ENCODE measurements around the gene TBC1D10B.

The TBC1D10B gene

GRCh38 chr16:30374538-30374937 is 4.2 kb upstream of the TBC1D10B start, which contains the start of gene MYL11:
TSS of gene MYL11 (plus strand) at chr16:30374802. CDS start at chr16:30374858, 56 bp downstream.
- no peak for DNase-seq (ENCODE audit: low read depth in 2 of 2, low spot score in 1 of 2)

DNA sequence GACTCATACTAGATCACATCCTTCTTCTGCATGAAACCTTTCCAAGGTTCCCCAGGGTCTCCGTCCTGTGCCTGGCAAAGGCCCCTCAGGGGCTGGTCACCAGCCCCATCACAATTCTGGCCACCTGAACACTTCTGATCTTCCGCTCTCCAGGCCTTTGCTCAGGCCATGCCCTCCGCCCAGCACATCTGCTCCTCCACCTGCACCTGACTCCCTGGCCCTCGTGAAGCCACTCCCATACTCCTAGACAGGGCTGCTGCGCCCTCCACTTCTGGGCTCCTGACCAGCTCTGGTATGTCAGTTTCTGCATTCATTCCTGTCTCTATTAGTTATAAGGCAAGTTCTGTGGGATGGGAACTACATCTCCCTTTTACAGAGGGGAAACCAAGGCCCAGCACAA is 2.4 kb upstream of the TBC1D10B start:
- DNase-seq (ENCODE audit: low read depth in 2 of 2, low spot score in 1 of 2), result no peak

DNA sequence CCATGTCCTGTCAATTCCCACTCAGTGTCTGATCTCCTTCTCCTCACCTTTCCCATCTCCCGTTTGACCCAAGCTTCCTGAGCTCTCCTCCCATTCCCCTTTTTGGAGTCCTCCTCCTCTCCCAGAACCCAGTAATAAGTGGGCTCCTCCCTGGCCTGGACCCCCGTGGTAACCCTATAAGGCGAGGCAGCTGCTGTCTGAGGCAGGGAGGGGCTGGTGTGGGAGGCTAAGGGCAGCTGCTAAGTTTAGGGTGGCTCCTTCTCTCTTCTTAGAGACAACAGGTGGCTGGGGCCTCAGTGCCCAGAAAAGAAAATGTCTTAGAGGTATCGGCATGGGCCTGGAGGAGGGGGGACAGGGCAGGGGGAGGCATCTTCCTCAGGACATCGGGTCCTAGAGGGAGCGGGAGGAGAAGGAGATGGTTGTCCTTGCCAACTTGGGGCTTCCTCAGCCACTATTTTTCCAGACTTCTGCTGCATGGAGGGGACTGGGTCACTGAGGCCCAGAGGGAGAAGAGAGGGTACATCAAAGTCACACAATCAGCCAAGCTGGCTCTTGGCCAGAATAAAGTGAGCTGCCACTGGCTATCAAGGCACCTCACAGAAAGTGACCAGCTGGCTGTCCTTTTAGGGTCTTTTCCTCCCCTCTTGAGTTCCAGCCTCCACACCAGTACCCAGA is 1.9 kb upstream of the TBC1D10B start:
- no peak for DNase-seq (ENCODE audit: low read depth in 2 of 2, low spot score in 1 of 2)

- DNase-seq (ENCODE audit: low read depth in 2 of 2, low spot score in 1 of 2), result no peak
Observed at GRCh38 chr16:30371248-30371816, 1.0 kb upstream of the TBC1D10B start.

GRCh38 chr16:30369938-30370455 is 297 bp downstream of the TBC1D10B start:
- DNase-seq (ENCODE audit: low read depth in 2 of 2, low spot score in 1 of 2), result no peak

DNA sequence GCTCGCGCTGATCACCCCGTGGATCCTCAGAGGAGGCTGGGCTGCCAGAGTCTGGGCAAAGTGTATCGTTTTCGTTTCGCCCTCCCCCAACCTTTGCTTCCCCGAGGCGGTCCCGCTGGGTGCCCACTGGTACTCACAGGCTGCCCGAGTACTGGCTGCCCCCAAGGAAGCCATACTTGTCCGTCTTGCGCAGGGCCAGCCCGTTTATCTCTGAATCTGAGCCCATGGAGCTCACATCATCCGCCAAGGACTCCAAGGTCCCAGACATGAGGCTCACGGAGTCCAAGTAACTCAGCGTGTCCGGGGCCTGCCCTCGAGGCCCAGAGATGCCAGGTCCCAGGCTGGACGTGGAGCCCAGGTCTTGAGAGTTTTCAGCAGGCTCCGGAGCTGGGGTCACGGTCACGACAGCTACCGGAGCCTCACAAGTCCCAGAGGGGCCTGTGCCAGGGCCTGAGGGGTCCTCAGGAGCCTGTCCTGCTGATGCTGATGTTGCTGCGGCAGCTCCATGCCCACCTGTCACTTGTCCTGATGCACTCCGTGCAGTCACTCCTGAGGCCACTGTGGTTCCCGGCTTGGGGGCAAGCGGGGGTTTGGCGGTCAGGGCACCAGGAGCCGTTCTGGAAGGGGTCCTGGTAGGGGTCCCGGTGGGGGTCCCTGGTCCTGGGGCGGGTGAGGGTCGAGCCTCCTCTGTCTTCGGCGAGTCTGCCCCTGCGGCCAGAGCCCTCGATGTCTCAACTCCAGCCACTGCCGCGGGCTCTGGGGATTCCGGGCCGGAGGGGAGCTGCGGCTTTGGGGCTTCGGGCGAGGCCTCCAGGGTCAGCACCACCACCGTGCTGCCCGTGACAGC is 980 bp downstream of the TBC1D10B start:
- no peak for DNase-seq (ENCODE audit: low read depth in 2 of 2, low spot score in 1 of 2)

GRCh38 chr16:30368792-30369090 is 1.6 kb downstream of the TBC1D10B start:
- DNase-seq (ENCODE audit: low read depth in 2 of 2, low spot score in 1 of 2), result no peak

DNA sequence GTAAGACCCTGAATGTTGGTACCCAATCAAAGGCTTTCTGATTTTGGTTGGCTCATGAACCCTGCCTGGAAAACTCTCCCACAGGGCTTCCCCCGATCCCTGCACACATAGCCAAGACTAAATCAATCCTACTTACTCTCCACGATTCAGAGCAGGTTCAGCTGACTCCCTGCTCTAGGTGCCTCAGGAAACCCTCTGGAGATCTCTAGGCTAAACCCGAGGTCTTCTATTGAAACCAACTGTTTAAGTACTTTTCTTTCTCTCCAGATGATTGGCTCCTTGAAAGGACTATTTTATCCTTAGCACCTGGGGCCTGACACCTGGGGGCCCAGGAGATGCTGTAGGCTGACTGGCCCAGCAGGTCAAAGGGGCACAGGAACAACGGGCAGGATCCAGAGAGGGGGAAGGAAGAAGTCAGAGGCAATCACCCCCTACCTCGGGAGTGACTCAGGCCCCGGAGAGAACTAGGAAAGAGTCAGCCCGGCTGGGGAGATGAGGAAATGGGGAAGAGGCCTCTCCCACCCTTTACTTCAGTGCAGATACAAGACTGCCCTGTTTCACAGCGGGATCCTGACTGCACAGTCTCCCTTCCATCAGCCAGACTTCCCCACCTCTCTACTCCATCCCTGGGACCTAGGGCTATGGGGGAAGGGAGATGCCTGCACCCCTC is 2.0 kb downstream of the TBC1D10B start:
- no peak for DNase-seq (ENCODE audit: low read depth in 2 of 2, low spot score in 1 of 2)

DNA sequence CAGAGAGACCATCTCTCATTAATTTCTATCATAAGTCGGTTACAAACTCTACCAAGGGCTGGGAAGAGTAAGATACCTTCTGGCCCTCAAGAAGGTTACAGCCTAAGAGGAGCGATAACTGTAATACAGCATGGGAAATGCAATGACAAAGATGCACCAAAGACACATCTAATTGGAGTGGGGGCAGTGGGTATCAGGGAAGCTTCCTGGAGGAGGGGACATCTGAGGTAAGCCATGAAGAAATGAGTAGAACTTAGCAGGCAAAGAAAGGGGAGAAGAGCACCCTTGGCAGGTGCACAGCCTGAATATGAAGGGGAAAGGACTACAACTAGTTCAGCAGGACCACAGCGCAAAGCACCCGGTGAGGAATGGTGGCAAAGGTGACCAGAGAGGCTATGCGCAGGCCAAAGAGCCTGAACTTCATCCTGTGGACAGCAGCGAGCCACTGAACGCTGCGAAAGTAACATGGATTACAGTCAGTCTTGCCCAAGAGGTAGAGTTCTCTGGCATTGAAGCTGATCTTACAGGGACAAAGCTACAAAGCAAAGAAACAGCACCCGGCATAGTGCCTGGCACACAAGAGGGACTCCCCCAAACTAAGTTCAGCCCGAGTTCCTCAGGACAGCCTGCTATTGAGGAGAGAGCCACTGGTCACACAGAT is 2.8 kb downstream of the TBC1D10B start:
- DNase-seq (ENCODE audit: low read depth in 2 of 2, low spot score in 1 of 2), result no peak

DNA sequence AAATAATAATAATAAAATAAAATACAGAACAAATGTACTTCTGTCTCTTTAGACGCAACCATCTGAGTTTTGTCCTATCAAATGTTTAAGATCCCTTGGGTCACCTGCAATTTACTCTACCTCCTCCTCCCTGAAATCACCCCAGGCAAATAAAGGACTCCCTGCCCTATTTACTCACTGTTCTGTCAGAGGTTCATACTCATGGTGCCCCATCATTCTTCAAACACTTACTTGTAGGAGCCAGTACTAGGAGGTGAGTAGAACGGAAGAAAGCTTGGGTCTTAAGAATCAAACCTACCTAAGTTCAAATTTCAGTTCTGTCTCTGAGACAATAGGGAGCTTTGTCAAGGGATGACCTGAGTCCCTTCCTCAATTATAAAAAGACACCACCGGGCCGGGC is 3.8 kb downstream of the TBC1D10B start:
- no peak for DNase-seq (ENCODE audit: low read depth in 2 of 2, low spot score in 1 of 2)

GRCh38 chr16:30365200-30365599 is 5.1 kb downstream of the TBC1D10B start:
- DNase-seq (ENCODE audit: low read depth in 2 of 2, low spot score in 1 of 2), result no peak

GRCh38 chr16:30361180-30361579 is 9.1 kb downstream of the TBC1D10B start:
- no peak for DNase-seq (ENCODE audit: low read depth in 2 of 2, low spot score in 1 of 2)

GRCh38 chr16:30359871-30360170 is 10.5 kb downstream of the TBC1D10B start:
- DNase-seq (ENCODE audit: low read depth in 2 of 2, low spot score in 1 of 2), result no peak

DNA sequence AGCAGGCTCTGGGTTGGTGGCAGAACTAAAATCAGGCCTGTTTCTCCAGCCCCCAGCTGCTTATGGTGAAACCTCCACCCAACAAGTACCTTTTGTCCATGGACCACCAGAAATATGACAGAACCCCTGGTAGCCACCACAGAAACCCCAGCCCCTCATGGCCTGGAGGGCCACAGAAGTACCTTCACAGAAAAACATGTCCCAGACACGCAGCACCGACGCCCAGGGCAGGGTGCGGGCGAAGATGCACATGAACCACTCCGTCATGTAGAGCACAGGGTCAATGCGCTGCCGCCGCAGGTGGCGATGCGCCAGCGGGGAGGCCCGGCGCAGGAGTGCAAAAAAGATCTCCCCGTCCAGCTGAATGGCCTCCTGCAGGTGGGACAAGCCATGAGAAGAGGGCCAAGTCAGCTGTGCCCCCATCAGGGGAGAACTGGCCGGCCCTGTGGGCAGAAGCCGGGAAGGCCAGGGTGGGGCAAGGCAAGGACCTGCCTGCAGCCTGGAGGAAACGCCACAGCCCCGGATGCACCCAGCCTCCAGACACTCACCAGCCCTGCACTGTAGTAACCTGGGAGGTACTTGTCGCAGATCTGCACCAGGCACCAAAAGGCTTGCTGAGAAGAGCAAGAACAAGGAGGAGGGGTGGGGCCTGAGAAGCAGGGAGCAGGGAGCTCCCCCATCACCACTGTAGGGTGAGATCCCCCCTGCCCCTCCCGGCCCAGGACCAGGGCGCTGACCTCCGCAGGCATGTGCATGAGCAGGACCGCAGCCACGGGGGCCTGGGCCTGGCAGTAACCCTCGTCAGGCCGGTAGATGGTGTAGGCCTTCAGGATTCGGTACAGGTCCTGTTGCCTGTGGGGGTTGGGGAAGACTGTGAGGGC is 11.1 kb downstream of the TBC1D10B start:
- DNase-seq (ENCODE audit: low read depth in 2 of 2, low spot score in 1 of 2), result no peak

DNA sequence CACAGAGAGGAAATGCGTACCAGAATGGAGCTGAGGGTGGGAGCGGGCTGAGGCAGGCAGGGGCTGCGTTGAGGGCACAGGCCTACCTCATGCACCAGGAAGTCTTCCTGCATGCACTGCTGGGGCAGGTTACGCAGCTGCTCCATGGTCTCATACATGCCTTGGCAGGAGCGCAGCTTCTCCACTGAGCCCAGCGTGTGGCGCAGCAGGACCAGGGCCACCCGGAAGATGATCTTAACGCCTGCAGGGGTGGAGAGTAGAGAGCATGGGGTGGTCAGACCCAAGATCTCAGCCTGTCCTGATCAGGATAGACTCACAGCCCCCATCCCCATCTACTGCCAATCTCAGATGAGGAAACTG is 11.7 kb downstream of the TBC1D10B start:
- no peak for DNase-seq (ENCODE audit: low read depth in 2 of 2, low spot score in 1 of 2)

DNA sequence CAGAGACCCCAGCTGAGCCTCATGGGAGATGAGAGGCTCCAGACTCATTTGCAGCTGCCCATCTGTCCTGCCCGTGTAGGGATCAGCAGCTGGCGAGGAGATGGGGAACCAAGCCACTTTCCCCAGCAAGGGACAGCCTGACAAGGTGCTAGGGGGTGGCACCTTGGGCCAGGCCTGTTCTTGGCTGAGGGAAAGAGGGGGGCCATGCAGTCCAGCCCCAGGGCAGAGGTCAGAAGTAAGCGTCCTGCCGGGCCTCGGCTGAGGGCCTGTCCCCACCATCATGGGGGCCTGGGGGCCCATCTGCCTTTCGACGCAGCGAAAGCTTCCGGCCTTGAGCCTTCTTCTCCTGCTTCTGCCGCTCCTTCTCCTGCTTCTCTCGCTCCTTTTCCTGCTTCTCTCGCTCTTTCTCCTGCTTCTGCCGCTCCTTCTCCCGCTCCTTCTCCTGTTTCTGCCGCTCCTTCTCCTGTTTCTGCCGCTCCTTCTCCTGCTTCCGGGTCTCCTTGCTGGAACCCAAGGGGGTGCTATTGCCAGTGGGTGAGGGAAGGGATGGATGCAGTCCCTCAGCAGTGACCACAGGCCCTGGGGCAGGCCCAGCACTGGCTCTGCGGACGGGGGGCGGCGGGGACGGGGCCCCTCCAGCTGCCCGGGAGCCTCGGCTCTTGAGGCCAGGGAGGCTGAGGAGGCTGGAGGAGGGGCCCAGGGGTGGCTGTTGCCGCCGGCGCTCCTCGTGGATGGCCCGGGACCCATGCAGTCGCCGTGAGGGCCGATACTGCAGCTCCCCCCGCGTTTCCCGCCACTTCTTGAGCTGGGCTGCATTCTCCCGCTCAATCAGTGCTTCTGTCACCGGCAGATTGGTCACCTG is 12.3 kb downstream of the TBC1D10B start:
- no peak for DNase-seq (ENCODE audit: low read depth in 2 of 2, low spot score in 1 of 2)

GRCh38 chr16:30357085-30357714 is 13.1 kb downstream of the TBC1D10B start:
- no peak for DNase-seq (ENCODE audit: low read depth in 2 of 2, low spot score in 1 of 2)

- no peak for DNase-seq (ENCODE audit: low read depth in 2 of 2, low spot score in 1 of 2)
Observed at GRCh38 chr16:30356401-30357084, 13.8 kb downstream of the TBC1D10B start.

All from stimulated activated CD8-positive, alpha-beta memory T cell treated with anti-CD3 and anti-CD28 coated beads, Interleukin-4, amount 100 ng/mL, for 4 hours (primary cell).